Measurements from ENCODE around the gene IFT27.

IFT27 gene

GRCh38 chr22:36808721-36809344 is 32.9 kb upstream of the IFT27 start:
- H3K27me3 Mint-ChIP-seq, result peaks cover 39% of the 10 kb centered on the region
- H3K36me3 Mint-ChIP-seq, result no peaks in the 10 kb centered on the region
- H3K4me1 Mint-ChIP-seq, result peaks cover 30% of the 10 kb centered on the region
- H3K27ac Mint-ChIP-seq, result peak overlapping the region; percentile 30
- peak; percentile 41 for DNase-seq
- no peaks in the 10 kb centered on the region for H3K9me3 Mint-ChIP-seq
- H3K4me3 Mint-ChIP-seq, result no peak overlapping the region
- CTCF ChIA-PET, result interaction anchor here (1.0 to 2.2 kb wide), 6 partner anchors 21 to 48 kb away, joined by 3 to 6 read pairs (median 4); no protein-coding TSS in a partner anchor

DNA sequence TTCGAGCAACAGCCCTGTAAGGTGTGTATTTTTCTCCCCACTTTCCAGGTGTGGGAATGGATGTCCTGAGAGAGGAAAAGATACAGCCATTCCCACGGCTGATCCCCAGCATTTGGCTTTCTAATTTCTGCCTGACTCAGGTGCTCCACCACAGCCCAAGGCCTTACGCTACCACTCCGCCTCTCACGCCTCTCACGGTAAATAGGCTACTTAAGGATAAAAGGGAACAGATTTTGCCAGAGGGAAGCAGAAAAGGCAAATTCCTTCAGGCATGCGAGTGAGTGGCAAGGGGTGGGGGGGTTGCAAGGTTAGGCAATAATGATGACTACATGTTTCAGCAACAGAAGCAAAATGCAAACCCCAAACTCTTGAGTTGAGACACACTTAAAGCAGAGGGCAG is 31.7 kb upstream of the IFT27 start:
- no peaks in the 10 kb centered on the region for H3K9me3 Mint-ChIP-seq
- no peak for DNase-seq
- CTCF ChIA-PET, result interaction anchor here (0.8 to 2.2 kb wide), 3 partner anchors 46 to 1525 kb away, joined by 3 to 6 read pairs (median 4); no protein-coding TSS in a partner anchor
- H3K27ac Mint-ChIP-seq, result peak overlapping the region; percentile 24
- H3K4me1 Mint-ChIP-seq, result peaks cover 30% of the 10 kb centered on the region
- peaks cover 34% of the 10 kb centered on the region for H3K27me3 Mint-ChIP-seq
- H3K4me3 Mint-ChIP-seq, result no peak overlapping the region
- no peaks in the 10 kb centered on the region for H3K36me3 Mint-ChIP-seq

GRCh38 chr22:36806835-36807234 is 30.9 kb upstream of the IFT27 start:
- Mint-ChIP-seq H3K9me3 (no peaks in the 10 kb centered on the region), H3K4me3 (no peak overlapping the region), H3K27me3 (peaks cover 31% of the 10 kb centered on the region), H3K27ac (peak overlapping the region; percentile 4), H3K36me3 (no peaks in the 10 kb centered on the region), H3K4me1 (peaks cover 30% of the 10 kb centered on the region)
- CTCF ChIA-PET, result interaction anchor here (2.2 kb wide), 1 partner anchor 50 kb away, joined by 6 read pairs; no protein-coding TSS in a partner anchor
- no peak for DNase-seq

- Mint-ChIP-seq H3K4me1 (peaks cover 15% of the 10 kb centered on the region), H3K9me3 (no peaks in the 10 kb centered on the region), H3K36me3 (no peaks in the 10 kb centered on the region), H3K27me3 (peaks cover 43% of the 10 kb centered on the region), H3K27ac (no peak overlapping the region), H3K4me3 (no peak overlapping the region)
- no peak for DNase-seq
- CTCF ChIA-PET, result interaction anchor here (0.7 to 1.5 kb wide), 3 partner anchors 32 to 271 kb away, joined by 3 to 4 read pairs (median 3); no protein-coding TSS in a partner anchor
These were observed 27.4 kb upstream of the IFT27 start for GRCh38 chr22:36803358-36803757.

GRCh38 chr22:36798674-36799066 is 22.8 kb upstream of the IFT27 start:
- H3K27ac Mint-ChIP-seq, result no peak overlapping the region
- CTCF ChIA-PET, result interaction anchor here (0.6 kb wide), 1 partner anchor 58 kb away, joined by 3 read pairs; no protein-coding TSS in a partner anchor
- H3K9me3 Mint-ChIP-seq, result no peaks in the 10 kb centered on the region
- DNase-seq, result no peak
- no peaks in the 10 kb centered on the region for H3K4me1 Mint-ChIP-seq
- H3K4me3 Mint-ChIP-seq, result no peak overlapping the region
- no peaks in the 10 kb centered on the region for H3K36me3 Mint-ChIP-seq
- peaks cover 52% of the 10 kb centered on the region for H3K27me3 Mint-ChIP-seq

DNA sequence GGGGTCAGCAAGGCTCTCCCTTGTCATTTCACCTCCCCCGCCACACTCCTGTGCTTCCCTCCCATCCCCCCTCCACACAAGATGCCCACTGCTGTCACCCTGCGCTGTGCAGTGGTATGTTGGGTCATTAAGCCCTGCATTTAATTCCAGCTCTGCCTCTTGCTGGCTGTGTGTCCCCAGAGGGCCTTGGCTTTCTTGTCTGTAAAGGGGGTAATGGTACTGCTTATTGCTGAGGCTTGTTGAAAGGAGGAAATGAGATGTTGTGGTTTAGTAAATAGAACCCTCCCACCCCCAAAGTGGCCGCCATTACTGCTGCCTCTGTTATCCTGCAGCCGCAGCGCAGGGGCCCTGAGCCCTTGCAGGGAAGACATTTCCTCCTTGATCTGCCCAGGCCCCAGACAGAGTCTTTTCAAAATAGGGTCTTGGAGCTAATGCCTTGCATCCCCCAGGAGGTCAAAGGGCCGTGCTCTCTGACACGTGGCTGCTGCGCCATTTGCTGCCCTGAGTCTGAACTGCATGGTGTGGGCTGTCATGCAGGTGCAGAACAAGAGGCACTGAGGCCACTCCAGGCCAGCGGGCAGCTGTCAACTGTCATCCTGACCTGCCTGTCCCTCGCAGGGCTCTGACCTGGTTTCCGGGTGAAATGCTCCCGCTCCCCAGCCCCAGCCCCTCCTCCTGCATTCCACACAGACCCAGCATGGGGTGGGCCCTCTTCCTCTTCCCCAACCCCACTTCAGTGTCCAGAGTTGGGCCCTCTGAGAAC is 22.2 kb upstream of the IFT27 start:
- CTCF ChIA-PET, result interaction anchor here (0.6 kb wide), 1 partner anchor 58 kb away, joined by 3 read pairs; no protein-coding TSS in a partner anchor
- Mint-ChIP-seq H3K4me1 (no peaks in the 10 kb centered on the region), H3K4me3 (no peak overlapping the region), H3K9me3 (no peaks in the 10 kb centered on the region), H3K27me3 (peaks cover 50% of the 10 kb centered on the region), H3K27ac (no peak overlapping the region), H3K36me3 (no peaks in the 10 kb centered on the region)
- no peak for DNase-seq

DNA sequence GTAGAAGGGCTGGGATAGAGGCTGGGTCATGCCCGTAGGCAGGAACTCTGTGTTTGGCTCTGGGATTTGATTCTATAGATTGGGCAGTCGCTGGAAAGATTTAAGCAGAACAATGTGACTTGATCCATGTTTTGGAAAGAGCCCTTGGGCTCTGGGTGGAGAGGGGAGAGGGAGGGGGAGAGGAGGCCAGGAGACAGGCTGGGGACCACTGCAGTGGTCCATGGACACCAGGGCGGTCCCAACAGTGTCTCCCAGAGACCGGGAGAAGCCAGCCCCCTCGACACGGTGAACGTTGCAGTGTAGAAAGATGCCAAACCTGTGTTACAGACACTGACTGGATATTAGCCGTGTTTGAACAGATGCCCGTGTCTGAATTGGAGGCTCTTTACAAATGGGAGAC is 21.5 kb upstream of the IFT27 start:
- H3K9me3 Mint-ChIP-seq, result no peaks in the 10 kb centered on the region
- H3K4me3 Mint-ChIP-seq, result no peak overlapping the region
- DNase-seq, result no peak
- no peaks in the 10 kb centered on the region for H3K4me1 Mint-ChIP-seq
- CTCF ChIA-PET, result no interaction called here
- no peak overlapping the region for H3K27ac Mint-ChIP-seq
- peaks cover 50% of the 10 kb centered on the region for H3K27me3 Mint-ChIP-seq
- no peaks in the 10 kb centered on the region for H3K36me3 Mint-ChIP-seq

DNA sequence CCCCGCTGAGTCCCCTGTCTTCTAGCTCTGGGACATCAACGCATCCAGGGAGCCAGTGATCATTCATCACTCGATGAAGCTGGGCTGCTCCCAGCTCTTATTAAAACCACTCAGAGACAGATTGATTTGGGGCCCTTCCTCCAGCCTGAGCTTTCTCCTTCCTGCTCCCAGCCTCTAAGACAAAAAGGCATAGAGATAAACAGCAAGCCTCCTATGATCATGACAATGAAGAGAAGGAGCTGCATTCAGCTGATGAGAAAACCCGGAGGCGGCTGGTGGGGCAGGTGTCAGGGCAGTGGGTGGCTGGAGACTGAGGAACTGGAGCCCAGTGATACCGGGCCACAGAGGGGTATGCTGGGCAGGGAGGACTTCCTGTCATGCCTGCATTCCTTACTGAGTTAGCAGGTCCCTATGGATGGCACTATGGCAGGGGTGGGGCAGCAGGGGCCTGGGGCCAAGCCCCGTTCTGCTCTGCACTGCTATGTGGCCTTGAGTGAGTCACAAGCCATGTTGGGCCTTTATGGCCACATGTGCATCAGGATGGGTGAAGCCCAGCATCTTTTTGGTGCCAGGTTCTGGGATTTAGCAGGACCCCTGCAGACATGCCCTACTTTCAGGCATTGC is 20.7 kb upstream of the IFT27 start:
- Mint-ChIP-seq H3K4me3 (no peak overlapping the region), H3K9me3 (no peaks in the 10 kb centered on the region), H3K27me3 (peaks cover 48% of the 10 kb centered on the region), H3K36me3 (no peaks in the 10 kb centered on the region), H3K4me1 (no peaks in the 10 kb centered on the region), H3K27ac (no peak overlapping the region)
- CTCF ChIA-PET, result no interaction called here
- DNase-seq, result no peak

- Mint-ChIP-seq H3K27ac (no peak overlapping the region), H3K36me3 (no peaks in the 10 kb centered on the region), H3K27me3 (peaks cover 41% of the 10 kb centered on the region), H3K4me3 (no peak overlapping the region), H3K4me1 (peaks cover 7% of the 10 kb centered on the region), H3K9me3 (no peaks in the 10 kb centered on the region)
- DNase-seq, result no peak
- CTCF ChIA-PET, result interaction anchor here (1.6 kb wide), 1 partner anchor 60 kb away, joined by 4 read pairs; no protein-coding TSS in a partner anchor
These were observed 19.7 kb upstream of the IFT27 start for GRCh38 chr22:36795633-36796032.

DNA sequence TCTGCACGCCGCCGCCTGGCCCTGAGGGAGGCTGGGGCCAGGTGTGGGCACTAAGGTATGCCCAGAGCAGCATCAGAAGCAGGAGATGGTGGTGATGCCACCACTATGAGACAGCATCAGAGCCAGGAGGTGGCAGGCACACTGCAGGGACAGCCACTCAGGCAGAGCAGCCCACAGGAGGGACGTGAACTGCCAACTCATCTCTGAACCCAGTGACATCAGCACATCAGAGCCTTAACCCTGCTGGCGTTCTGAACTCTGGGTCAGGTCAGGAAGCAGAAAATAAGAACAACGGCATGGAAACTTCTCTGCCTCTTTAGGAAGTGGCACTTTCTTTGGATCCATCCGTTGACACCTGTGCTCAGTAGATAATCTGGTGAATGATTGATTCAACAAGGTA is 14.7 kb upstream of the IFT27 start:
- peak; percentile 52 for DNase-seq
- H3K4me3 Mint-ChIP-seq, result no peak overlapping the region
- CTCF ChIA-PET, result interaction anchor here (16.6 kb wide), 1 partner anchor 66 kb away, joined by 211 read pairs; the partner anchor contains the start of gene NCF4
- peaks cover 8% of the 10 kb centered on the region for H3K4me1 Mint-ChIP-seq
- H3K27me3 Mint-ChIP-seq, result peaks cover 35% of the 10 kb centered on the region
- H3K27ac Mint-ChIP-seq, result no peak overlapping the region
- no peaks in the 10 kb centered on the region for H3K9me3 Mint-ChIP-seq
- H3K36me3 Mint-ChIP-seq, result no peaks in the 10 kb centered on the region

DNA sequence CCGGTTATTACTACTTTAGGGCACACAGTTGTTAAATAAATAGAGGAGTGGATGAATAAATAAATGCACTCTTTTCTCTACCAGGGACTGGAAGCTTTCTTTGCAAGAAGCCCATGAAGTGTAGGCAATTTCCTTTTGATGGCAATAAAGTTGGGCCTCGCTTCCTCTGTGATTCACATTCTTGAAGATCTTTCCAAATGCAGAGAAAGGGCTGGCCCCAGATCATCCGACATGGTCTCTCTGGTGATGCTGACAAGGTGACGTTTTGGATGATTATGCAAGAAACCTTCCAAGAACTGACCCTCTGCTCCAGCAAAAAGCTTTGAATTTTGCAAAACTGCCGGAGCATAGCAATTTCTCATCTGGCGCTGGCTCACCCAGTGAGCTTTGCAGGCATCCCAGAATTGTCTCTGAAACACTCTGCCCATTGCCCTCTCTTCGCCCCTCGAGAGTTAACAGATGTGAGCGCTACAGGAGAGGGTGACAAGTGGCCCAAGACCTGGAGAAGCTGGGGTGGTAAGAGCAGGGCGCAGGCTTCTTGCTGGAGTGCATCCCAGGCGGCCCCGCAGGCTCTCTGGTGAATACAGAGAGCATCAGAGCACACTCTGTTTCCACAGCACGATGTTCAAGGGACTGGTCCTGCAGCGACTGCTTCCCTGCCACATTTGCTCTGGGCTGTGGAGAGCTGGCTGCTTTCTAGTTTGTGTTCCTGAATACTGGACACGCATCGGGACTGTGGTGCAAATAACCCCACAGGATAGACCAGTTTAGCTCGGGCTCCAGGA is 11.5 kb upstream of the IFT27 start:
- Mint-ChIP-seq H3K27ac (no peak overlapping the region), H3K36me3 (no peaks in the 10 kb centered on the region), H3K9me3 (no peaks in the 10 kb centered on the region), H3K4me3 (no peak overlapping the region), H3K4me1 (peaks cover 13% of the 10 kb centered on the region), H3K27me3 (peaks cover 49% of the 10 kb centered on the region)
- CTCF ChIA-PET, result interaction anchor here (1.3 to 16.6 kb wide), 5 partner anchors 22 to 190 kb away, joined by 3 to 211 read pairs (median 7); partner anchors contain the start of gene NCF4
- no peak for DNase-seq

GRCh38 chr22:36783743-36784142 is 7.8 kb upstream of the IFT27 start:
- Mint-ChIP-seq H3K4me1 (peaks cover 13% of the 10 kb centered on the region), H3K36me3 (no peaks in the 10 kb centered on the region), H3K27ac (no peak overlapping the region), H3K27me3 (peaks cover 49% of the 10 kb centered on the region), H3K9me3 (no peaks in the 10 kb centered on the region), H3K4me3 (no peak overlapping the region)
- DNase-seq, result no peak
- CTCF ChIA-PET, result interaction anchor here (1.2 to 16.6 kb wide), 3 partner anchors 73 to 194 kb away, joined by 4 to 211 read pairs (median 17); partner anchors contain the start of gene NCF4
